IMR-90 (cell line): ENCODE measurements around the gene TM4SF18. TPM values are rescaled to one million over a fixed set of nuclear protein-coding genes. Genes with fewer than 3 reads are reported as not detected.

Experiments
- polyA plus RNA-seq, 3 experiments: library from polyadenylated mRNA; depleted of rRNA; stranded (reverse); fragments of >200 nt; gene quantifications; 2 replicates each; pipeline ENCODE4 v1.2.3, GENCODE V29; 2012; ENCODE audit warnings: low replicate concordance in 1 of 3
- total RNA-seq: library from RNA; depleted of rRNA; stranded (reverse); fragments of >200 nt; gene quantifications from 2 replicates; pipeline ENCODE4 v1.2.3, GENCODE V29; 2012; rRNA removed

Gene TM4SF18
- total and polyA plus RNA-seq, 2 of the 4 experiments (the other 2 are of a cell fraction), result under 0.01 TPM; not detected in 1

Other genes with a start within 250 kb of the TM4SF18 start
- gene HLTF, start 247.1 kb downstream of the TM4SF18 start, total RNA-seq, result 39.1 and 48.0 TPM in 2 replicates
- gene HLTF, start 247.1 kb downstream of the TM4SF18 start, polyA plus RNA-seq (2012; rRNA removed), result 10.5 and 12.6 TPM in 2 replicates
- 24.2 and 25.6 TPM in 2 replicates for gene HPS3, start 204.0 kb downstream of the TM4SF18 start, total RNA-seq
- 12.8 and 15.2 TPM in 2 replicates for gene HPS3, start 204.0 kb downstream of the TM4SF18 start, polyA plus RNA-seq (2012; rRNA removed)
- 0.28 TPM in 1 of 2 replicates, not detected in the other for gene CP, start 111.8 kb downstream of the TM4SF18 start, total RNA-seq
- not detected in 2 replicates for gene CP, start 111.8 kb downstream of the TM4SF18 start, polyA plus RNA-seq (2012; rRNA removed)
- 232 and 366 TPM in 2 replicates for gene TM4SF1, start 44.0 kb upstream of the TM4SF18 start, total RNA-seq
- 302 and 364 TPM in 2 replicates for gene TM4SF1, start 44.0 kb upstream of the TM4SF18 start, polyA plus RNA-seq (2012; rRNA removed)
- 1.1 and 1.6 TPM in 2 replicates for gene TM4SF4, start 141.1 kb upstream of the TM4SF18 start, total RNA-seq
- 0.60 and 0.67 TPM in 2 replicates for gene TM4SF4, start 141.1 kb upstream of the TM4SF18 start, polyA plus RNA-seq (2012; rRNA removed)